Measurements from ENCODE around the gene CSAG1.
"Not testable (repeated sequence)": the region's sequence is repeated elsewhere in the genome, so short reads cannot be mapped to it uniquely, and the experiment has no call there.

Gene CSAG1

GRCh38 chrX:152733261-152733975 is at the start of gene CSAG1, which contains the start of gene MAGEA12:
TSS of gene CSAG1 (minus strand) at chrX:152733721. CDS start at chrX:152732460, 1,261 bp downstream.
TSS of gene MAGEA12 (plus strand) at chrX:152733757. CDS start at chrX:152736162, 2,405 bp downstream.
- no peak within 1 kb of the TSS for H3K9ac ChIP-seq (ENCODE audit: low read depth, low read length)
- no peaks in the 10 kb centered on the region for H4K20me1 ChIP-seq (ENCODE audit: insufficient read depth, low read length)
- no peak for TF ChIP-seq CTCF (IDR thresholded peaks at IDR 0.05; ENCODE audit: borderline replicate concordance, extremely low read depth, low read length, poor library complexity, severe bottlenecking)
- TF ChIP-seq EZH2 (IDR thresholded peaks at IDR 0.05; ENCODE audit: borderline replicate concordance, low read depth, low read length, severe bottlenecking), result no peak
- no peaks in the 10 kb centered on the region for H3K4me1 ChIP-seq (ENCODE audit: insufficient read depth, low read length)
- H3K4me2 ChIP-seq (ENCODE audit: insufficient read depth, low read length), result no peak within 1 kb of the TSS
- H3K9me3 ChIP-seq (ENCODE audit: insufficient read depth, low read length, severe bottlenecking), result no peaks in the 10 kb centered on the region
- no peak within 1 kb of the TSS for H2AFZ ChIP-seq (ENCODE audit: low read depth, low read length)
- no peaks in the 10 kb centered on the region for H3K27me3 ChIP-seq (ENCODE audit: insufficient read depth, low read length, poor library complexity)
- no peak for DNase-seq
- no peaks in the 10 kb centered on the region for H3K79me2 ChIP-seq (ENCODE audit: insufficient read depth, low read length)
- H3K27ac ChIP-seq (ENCODE audit: low read length), result no peak within 1 kb of the TSS
- no peak within 1 kb of the TSS for H3K4me3 ChIP-seq (ENCODE audit: low read depth in 1 of 2, low read length in 2 of 2)
- H3K36me3 ChIP-seq (ENCODE audit: insufficient read depth, low read length), result no peaks in the 10 kb centered on the region
- no peak for ATAC-seq (ENCODE audit: insufficient read depth, low read depth)

- not testable (repeated sequence) for H3K36me3 ChIP-seq (ENCODE audit: insufficient read depth, low read length); H2AFZ ChIP-seq (ENCODE audit: low read depth, low read length); H3K9me3 ChIP-seq (ENCODE audit: insufficient read depth, low read length, severe bottlenecking); H3K27me3 ChIP-seq (ENCODE audit: insufficient read depth, low read length, poor library complexity); H3K4me2 ChIP-seq (ENCODE audit: insufficient read depth, low read length); H3K27ac ChIP-seq (ENCODE audit: low read length); H3K4me1 ChIP-seq (ENCODE audit: insufficient read depth, low read length); H3K79me2 ChIP-seq (ENCODE audit: insufficient read depth, low read length); H3K9ac ChIP-seq (ENCODE audit: low read depth, low read length); H4K20me1 ChIP-seq (ENCODE audit: insufficient read depth, low read length); H3K4me3 ChIP-seq (ENCODE audit: low read depth in 1 of 2, low read length in 2 of 2); ATAC-seq (ENCODE audit: insufficient read depth, low read depth); DNase-seq
These were observed 36.2 kb upstream of the CSAG1 start, which contains the start of gene MAGEA6 for GRCh38 chrX:152769549-152770289. TSS of gene MAGEA6 (minus strand) at chrX:152769689. CDS start at chrX:152767650, 2,039 bp downstream.

- H3K36me3 ChIP-seq (ENCODE audit: insufficient read depth, low read length); H3K9me3 ChIP-seq (ENCODE audit: insufficient read depth, low read length, severe bottlenecking); H3K27ac ChIP-seq (ENCODE audit: low read length); H3K79me2 ChIP-seq (ENCODE audit: insufficient read depth, low read length); H3K9ac ChIP-seq (ENCODE audit: low read depth, low read length); H3K4me3 ChIP-seq (ENCODE audit: low read depth in 1 of 2, low read length in 2 of 2); H4K20me1 ChIP-seq (ENCODE audit: insufficient read depth, low read length); ATAC-seq (ENCODE audit: insufficient read depth, low read depth); H3K4me1 ChIP-seq (ENCODE audit: insufficient read depth, low read length); H2AFZ ChIP-seq (ENCODE audit: low read depth, low read length); DNase-seq; H3K27me3 ChIP-seq (ENCODE audit: insufficient read depth, low read length, poor library complexity); H3K4me2 ChIP-seq (ENCODE audit: insufficient read depth, low read length): not testable (repeated sequence)
These were observed 33.0 kb upstream of the CSAG1 start for GRCh38 chrX:152766562-152766961.

GRCh38 chrX:152761582-152761981 is 28.1 kb upstream of the CSAG1 start:
- not testable (repeated sequence) for H3K4me3 ChIP-seq (ENCODE audit: low read depth in 1 of 2, low read length in 2 of 2); H3K9ac ChIP-seq (ENCODE audit: low read depth, low read length); H2AFZ ChIP-seq (ENCODE audit: low read depth, low read length); DNase-seq; H3K27ac ChIP-seq (ENCODE audit: low read length); H4K20me1 ChIP-seq (ENCODE audit: insufficient read depth, low read length); H3K79me2 ChIP-seq (ENCODE audit: insufficient read depth, low read length); ATAC-seq (ENCODE audit: insufficient read depth, low read depth); H3K27me3 ChIP-seq (ENCODE audit: insufficient read depth, low read length, poor library complexity); H3K4me2 ChIP-seq (ENCODE audit: insufficient read depth, low read length); H3K9me3 ChIP-seq (ENCODE audit: insufficient read depth, low read length, severe bottlenecking); H3K36me3 ChIP-seq (ENCODE audit: insufficient read depth, low read length); H3K4me1 ChIP-seq (ENCODE audit: insufficient read depth, low read length)

- H3K4me2 ChIP-seq (ENCODE audit: insufficient read depth, low read length); H4K20me1 ChIP-seq (ENCODE audit: insufficient read depth, low read length); DNase-seq; H3K4me3 ChIP-seq (ENCODE audit: low read depth in 1 of 2, low read length in 2 of 2); H3K27me3 ChIP-seq (ENCODE audit: insufficient read depth, low read length, poor library complexity); H3K79me2 ChIP-seq (ENCODE audit: insufficient read depth, low read length); H3K9me3 ChIP-seq (ENCODE audit: insufficient read depth, low read length, severe bottlenecking); H3K36me3 ChIP-seq (ENCODE audit: insufficient read depth, low read length); H3K4me1 ChIP-seq (ENCODE audit: insufficient read depth, low read length); ATAC-seq (ENCODE audit: insufficient read depth, low read depth); H3K27ac ChIP-seq (ENCODE audit: low read length); H3K9ac ChIP-seq (ENCODE audit: low read depth, low read length); H2AFZ ChIP-seq (ENCODE audit: low read depth, low read length): not testable (repeated sequence)
These were observed 26.0 kb upstream of the CSAG1 start for GRCh38 chrX:152759544-152759943.

- H3K9me3 ChIP-seq (ENCODE audit: insufficient read depth, low read length, severe bottlenecking); DNase-seq; H3K27ac ChIP-seq (ENCODE audit: low read length); H3K4me2 ChIP-seq (ENCODE audit: insufficient read depth, low read length); H3K9ac ChIP-seq (ENCODE audit: low read depth, low read length); H2AFZ ChIP-seq (ENCODE audit: low read depth, low read length); H3K4me3 ChIP-seq (ENCODE audit: low read depth in 1 of 2, low read length in 2 of 2); H3K79me2 ChIP-seq (ENCODE audit: insufficient read depth, low read length); H3K36me3 ChIP-seq (ENCODE audit: insufficient read depth, low read length); H4K20me1 ChIP-seq (ENCODE audit: insufficient read depth, low read length); H3K27me3 ChIP-seq (ENCODE audit: insufficient read depth, low read length, poor library complexity); H3K4me1 ChIP-seq (ENCODE audit: insufficient read depth, low read length); ATAC-seq (ENCODE audit: insufficient read depth, low read depth): not testable (repeated sequence)
These were observed 25.4 kb upstream of the CSAG1 start, which contains the start of gene CSAG3 for GRCh38 chrX:152758918-152759317. TSS of gene CSAG3 (plus strand) at chrX:152759218.

- H2AFZ ChIP-seq (ENCODE audit: low read depth, low read length); H3K4me1 ChIP-seq (ENCODE audit: insufficient read depth, low read length); H3K36me3 ChIP-seq (ENCODE audit: insufficient read depth, low read length); H4K20me1 ChIP-seq (ENCODE audit: insufficient read depth, low read length); H3K9ac ChIP-seq (ENCODE audit: low read depth, low read length); H3K79me2 ChIP-seq (ENCODE audit: insufficient read depth, low read length); ATAC-seq (ENCODE audit: insufficient read depth, low read depth); H3K4me3 ChIP-seq (ENCODE audit: low read depth in 1 of 2, low read length in 2 of 2); DNase-seq; H3K27ac ChIP-seq (ENCODE audit: low read length); H3K4me2 ChIP-seq (ENCODE audit: insufficient read depth, low read length); H3K9me3 ChIP-seq (ENCODE audit: insufficient read depth, low read length, severe bottlenecking); H3K27me3 ChIP-seq (ENCODE audit: insufficient read depth, low read length, poor library complexity): not testable (repeated sequence)
These were observed 21.4 kb upstream of the CSAG1 start for GRCh38 chrX:152754871-152755270.
